IPS-18a (cell line): Measurements from ENCODE around the gene DLGAP4.

Experiments used
- H3K27ac ChIP-seq: one replicate; pipeline ENCODE4 v1.5.1; 2013; ENCODE audit warnings: low read length
- H3K27me3 ChIP-seq: one replicate; pipeline ENCODE4 v1.6.1; 2013; ENCODE audit warnings: mild to moderate bottlenecking, low read length; ENCODE audit not compliant: control insufficient read depth, insufficient read depth
- H3K36me3 ChIP-seq: one replicate; pipeline ENCODE4 v1.6.1; 2013; ENCODE audit warnings: low read depth, low read length; ENCODE audit not compliant: control insufficient read depth
- H3K4me1 ChIP-seq: one replicate; pipeline ENCODE4 v1.6.1; 2013; ENCODE audit warnings: low read depth, low read length; ENCODE audit not compliant: control insufficient read depth
- H3K4me3 ChIP-seq: one replicate; pipeline ENCODE4 v1.5.1; 2013; ENCODE audit warnings: low read length
- H3K9ac ChIP-seq: one replicate; pipeline ENCODE4 v1.6.1; 2013; ENCODE audit warnings: mild to moderate bottlenecking, low read length, moderate library complexity
- H3K9me3 ChIP-seq: one replicate; pipeline ENCODE4 v1.6.1; 2013; ENCODE audit warnings: low read depth, low read length; ENCODE audit not compliant: control insufficient read depth

The DLGAP4 gene

DNA sequence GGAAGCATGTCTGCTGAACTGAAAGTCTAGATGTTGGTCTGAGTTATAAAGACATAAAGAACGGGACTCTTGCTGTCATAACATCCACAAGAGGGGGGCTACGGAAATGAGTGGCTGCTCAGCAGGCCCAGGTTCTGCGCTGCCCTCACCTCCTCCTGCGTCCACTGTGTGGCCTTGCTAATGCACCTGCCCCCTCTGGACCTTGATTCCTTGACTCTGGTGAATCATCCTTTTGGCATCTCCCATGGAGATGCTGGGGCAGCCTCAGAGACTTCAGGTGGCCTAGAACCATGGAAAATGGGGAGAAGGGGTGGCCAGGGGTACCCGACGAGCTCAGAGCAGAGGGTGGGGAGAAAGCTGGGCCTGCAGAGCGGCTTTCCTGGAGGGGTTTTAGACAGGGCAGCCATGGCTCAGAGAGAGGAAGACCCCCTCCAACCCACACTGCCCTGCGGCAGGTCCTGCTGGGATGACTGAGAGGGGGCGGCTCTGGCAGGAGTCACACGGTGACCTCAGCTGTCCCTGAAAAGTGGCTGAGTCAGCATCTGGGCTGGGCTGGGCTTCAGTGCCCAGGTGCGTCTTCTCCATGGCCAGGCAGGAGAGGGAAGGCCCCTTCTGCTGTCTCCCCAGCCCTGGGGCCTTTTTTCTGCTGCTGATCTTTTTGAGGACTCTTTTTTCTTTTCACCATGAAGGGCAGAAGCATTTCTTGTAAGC is 46.9 kb downstream of the DLGAP4 start:
- peaks cover 4% of the 10 kb centered on the region for H3K4me1 ChIP-seq
- no peaks in the 10 kb centered on the region for H3K36me3 ChIP-seq
- no peaks in the 10 kb centered on the region for H3K27me3 ChIP-seq
- no peak overlapping the region for H3K9ac ChIP-seq
- no peak overlapping the region for H3K4me3 ChIP-seq
- H3K9me3 ChIP-seq = no peaks in the 10 kb centered on the region
- H3K27ac ChIP-seq = no peak overlapping the region

- Histone ChIP-seq H3K9me3 (no peaks in the 10 kb centered on the region), H3K27me3 (no peaks in the 10 kb centered on the region), H3K4me3 (no peak overlapping the region)
These were observed 47.6 kb downstream of the DLGAP4 start for GRCh38 chr20:36353740-36354139.

DNA sequence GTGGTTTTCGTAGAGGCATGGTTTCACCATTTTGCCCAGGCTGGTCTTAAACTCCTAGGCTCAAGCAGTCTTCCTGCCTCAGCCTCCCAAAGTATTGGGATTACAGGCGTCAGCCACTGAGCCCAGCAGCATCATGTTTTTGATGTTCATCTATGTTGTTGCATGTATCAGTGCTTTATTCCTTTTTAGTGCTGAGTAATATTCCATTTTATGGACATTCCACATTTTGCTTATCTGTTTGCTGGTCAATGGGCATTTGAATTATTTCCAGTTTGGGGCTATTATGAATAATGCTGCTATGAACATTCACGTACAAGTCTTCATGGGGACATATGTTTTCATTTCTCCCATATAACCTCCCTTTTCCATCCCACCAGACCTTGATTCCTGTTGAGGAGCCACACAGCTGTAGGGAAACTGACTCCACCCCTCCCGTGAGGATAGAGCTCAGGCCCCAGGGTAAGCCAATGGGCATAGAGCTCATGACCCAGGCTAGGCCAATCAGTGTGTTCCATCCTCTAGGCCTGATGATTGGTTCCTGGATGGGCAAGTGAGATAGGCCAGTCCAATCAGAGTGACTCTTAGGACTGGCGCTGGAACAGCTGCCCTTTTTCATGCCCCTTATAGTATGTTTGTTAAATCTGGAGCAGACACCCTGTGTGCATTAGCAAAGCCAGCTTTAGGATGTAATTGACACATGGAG is 49.5 kb downstream of the DLGAP4 start:
- Histone ChIP-seq H3K27ac (no peak overlapping the region), H3K9me3 (no peaks in the 10 kb centered on the region), H3K9ac (no peak overlapping the region), H3K4me1 (peaks cover 4% of the 10 kb centered on the region), H3K36me3 (no peaks in the 10 kb centered on the region), H3K27me3 (no peaks in the 10 kb centered on the region), H3K4me3 (no peak overlapping the region)

More at GRCh38 chr20:36353740-36354139, 47.6 kb downstream of the DLGAP4 start:
- Histone ChIP-seq H3K27ac (no peak overlapping the region), H3K36me3 (no peaks in the 10 kb centered on the region), H3K9ac (no peak overlapping the region), H3K4me1 (peaks cover 4% of the 10 kb centered on the region)

- no peak overlapping the region for H3K9ac ChIP-seq
These were observed 53.7 kb downstream of the DLGAP4 start for GRCh38 chr20:36359668-36360406.

DNA sequence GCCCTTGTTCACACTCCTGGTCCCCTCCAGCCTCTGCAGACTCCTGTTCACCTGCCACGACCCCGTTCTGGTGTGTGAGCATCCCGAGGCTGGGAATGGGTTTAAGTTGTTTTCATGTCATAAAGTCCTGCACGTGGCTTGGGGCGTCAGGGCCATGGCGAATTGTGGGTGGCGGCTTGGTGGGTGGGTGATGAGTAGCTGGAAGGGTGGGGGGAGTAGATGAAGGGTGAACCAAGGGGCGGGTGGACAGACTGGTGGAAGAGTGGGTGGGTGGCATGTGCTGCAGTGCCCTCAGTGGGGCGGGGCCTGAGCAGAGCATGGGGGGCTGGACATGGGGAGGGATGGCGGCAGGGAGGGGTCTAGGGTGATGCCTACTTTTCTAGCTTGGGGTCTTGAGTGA is 54.3 kb downstream of the DLGAP4 start:
- no peak overlapping the region for H3K4me3 ChIP-seq
- H3K36me3 ChIP-seq = no peaks in the 10 kb centered on the region
- H3K4me1 ChIP-seq = no peaks in the 10 kb centered on the region
- H3K27me3 ChIP-seq = no peaks in the 10 kb centered on the region
- H3K9ac ChIP-seq = no peak overlapping the region
- H3K27ac ChIP-seq = no peak overlapping the region
- H3K9me3 ChIP-seq = no peaks in the 10 kb centered on the region

More at GRCh38 chr20:36359668-36360406, 53.7 kb downstream of the DLGAP4 start:
- H3K36me3 ChIP-seq = no peaks in the 10 kb centered on the region
- H3K27me3 ChIP-seq = no peaks in the 10 kb centered on the region
- no peaks in the 10 kb centered on the region for H3K4me1 ChIP-seq
- no peaks in the 10 kb centered on the region for H3K9me3 ChIP-seq
- H3K4me3 ChIP-seq = no peak overlapping the region
- no peak overlapping the region for H3K27ac ChIP-seq

DNA sequence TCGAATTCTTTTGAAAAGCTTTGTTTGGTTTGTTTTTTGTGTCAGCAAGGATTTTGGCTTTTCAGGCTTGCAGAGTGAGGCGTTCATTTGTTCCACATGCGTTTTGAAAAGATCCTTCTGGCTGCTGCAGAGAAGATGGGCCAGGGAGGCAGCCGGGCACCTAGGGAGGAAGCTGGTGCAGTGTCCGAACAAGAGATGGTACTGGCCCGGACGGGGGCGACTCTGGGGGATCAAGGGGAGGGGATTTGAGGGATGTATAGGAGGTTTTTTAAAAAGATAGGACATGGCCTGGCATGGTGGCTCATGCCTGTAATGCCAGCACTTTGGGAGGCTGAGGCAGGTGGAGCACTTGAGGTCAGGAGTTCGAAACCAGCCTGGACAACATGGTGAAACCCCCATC is 55.3 kb downstream of the DLGAP4 start:
- Histone ChIP-seq H3K36me3 (no peaks in the 10 kb centered on the region), H3K27me3 (no peaks in the 10 kb centered on the region)

DNA sequence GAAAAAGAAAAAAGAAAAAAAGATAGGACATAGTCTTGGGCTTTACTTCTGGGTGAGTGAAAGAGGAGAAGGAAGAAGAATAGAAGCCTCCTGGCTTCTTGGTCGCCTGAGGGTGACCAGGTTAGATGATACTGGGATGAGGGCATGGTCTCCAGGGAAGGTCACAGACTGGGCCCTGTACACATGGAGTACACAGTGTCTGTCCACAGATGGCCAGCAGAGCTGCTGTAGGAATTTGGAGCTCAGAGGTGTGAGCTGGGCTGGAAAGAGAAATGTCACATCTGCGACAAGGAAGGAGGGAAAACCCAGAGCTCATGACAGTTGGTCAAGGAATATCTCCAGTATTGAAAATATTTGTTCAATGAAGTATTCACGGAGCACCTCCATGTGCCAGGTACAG is 56.1 kb downstream of the DLGAP4 start:
- H3K4me1 ChIP-seq = no peaks in the 10 kb centered on the region
- H3K27me3 ChIP-seq = no peaks in the 10 kb centered on the region
- H3K4me3 ChIP-seq = no peak overlapping the region
- no peaks in the 10 kb centered on the region for H3K36me3 ChIP-seq
- no peak overlapping the region for H3K27ac ChIP-seq
- H3K9ac ChIP-seq = no peak overlapping the region
- H3K9me3 ChIP-seq = no peaks in the 10 kb centered on the region

More for the DNA sequence above, 55.3 kb downstream of the DLGAP4 start:
- no peaks in the 10 kb centered on the region for H3K4me1 ChIP-seq
- H3K4me3 ChIP-seq = no peak overlapping the region
- H3K9me3 ChIP-seq = no peaks in the 10 kb centered on the region
- H3K27ac ChIP-seq = no peak overlapping the region
- no peak overlapping the region for H3K9ac ChIP-seq

- H3K27me3 ChIP-seq = no peaks in the 10 kb centered on the region
- no peak overlapping the region for H3K9ac ChIP-seq
- no peaks in the 10 kb centered on the region for H3K36me3 ChIP-seq
- no peaks in the 10 kb centered on the region for H3K9me3 ChIP-seq
- no peak overlapping the region for H3K27ac ChIP-seq
- no peaks in the 10 kb centered on the region for H3K4me1 ChIP-seq
- no peak overlapping the region for H3K4me3 ChIP-seq
These were observed 57.0 kb downstream of the DLGAP4 start for GRCh38 chr20:36362978-36363713.

DNA sequence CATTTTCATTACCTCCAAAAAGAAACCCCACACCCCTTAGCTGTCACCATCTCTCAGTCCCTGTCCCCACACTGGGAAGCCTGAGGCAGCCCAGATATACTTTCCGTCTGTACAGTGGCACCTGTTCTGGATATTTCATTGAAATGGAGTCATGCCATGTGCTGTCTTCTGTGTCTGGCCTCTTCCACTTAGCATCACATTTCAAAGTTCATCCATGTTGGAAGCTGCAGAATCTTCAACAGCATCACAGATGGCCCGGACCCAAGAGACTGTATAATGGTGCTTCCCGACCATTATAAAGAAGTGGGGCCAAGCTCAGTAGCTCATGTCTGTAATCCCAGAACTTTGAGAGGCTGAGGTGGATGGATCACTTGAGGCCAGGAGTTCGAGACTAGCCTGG is 58.4 kb downstream of the DLGAP4 start:
- Histone ChIP-seq H3K9me3 (no peaks in the 10 kb centered on the region), H3K9ac (no peak overlapping the region), H3K27me3 (no peaks in the 10 kb centered on the region), H3K27ac (no peak overlapping the region), H3K4me3 (no peak overlapping the region), H3K36me3 (no peaks in the 10 kb centered on the region), H3K4me1 (no peaks in the 10 kb centered on the region)

GRCh38 chr20:36366623-36367369 is 60.7 kb downstream of the DLGAP4 start:
- Histone ChIP-seq H3K36me3 (no peaks in the 10 kb centered on the region), H3K27me3 (no peaks in the 10 kb centered on the region), H3K4me3 (no peak overlapping the region), H3K9ac (no peak overlapping the region), H3K9me3 (no peaks in the 10 kb centered on the region), H3K27ac (no peak overlapping the region), H3K4me1 (no peaks in the 10 kb centered on the region)

GRCh38 chr20:36367370-36367745 is 61.2 kb downstream of the DLGAP4 start:
- H3K36me3 ChIP-seq = no peaks in the 10 kb centered on the region
- H3K27me3 ChIP-seq = no peaks in the 10 kb centered on the region
- no peak overlapping the region for H3K9ac ChIP-seq
- no peak overlapping the region for H3K27ac ChIP-seq
- H3K4me3 ChIP-seq = no peak overlapping the region
- no peaks in the 10 kb centered on the region for H3K9me3 ChIP-seq
- H3K4me1 ChIP-seq = no peaks in the 10 kb centered on the region
